Measurements from ENCODE around the gene GBF1.
"Not testable (repeated sequence)": the region's sequence is repeated elsewhere in the genome, so short reads cannot be mapped to it uniquely, and the experiment has no call there.

The GBF1 gene

GRCh38 chr10:102297101-102297500, 51.8 kb downstream of the GBF1 start:
- no peak for DNase-seq (ENCODE audit: low spot score)
- TF ChIP-seq CTCF (IDR thresholded peaks at IDR 0.05; ENCODE audit: borderline replicate concordance, control extremely low read depth, extremely low read depth, insufficient read depth, missing control alignments) = no peak
- in situ Hi-C loops (cut with MboI; ENCODE audit: low sequenced_read_pairs, unreplicated experiment) = no loop called here

- in situ Hi-C loops (cut with MboI; ENCODE audit: low sequenced_read_pairs, unreplicated experiment) = no loop called here
- no peak for TF ChIP-seq CTCF (IDR thresholded peaks at IDR 0.05; ENCODE audit: borderline replicate concordance, control extremely low read depth, extremely low read depth, insufficient read depth, missing control alignments)
Measured at GRCh38 chr10:102298899-102299298, 53.6 kb downstream of the GBF1 start.

GRCh38 chr10:102299873-102300272, 54.5 kb downstream of the GBF1 start:
- TF ChIP-seq CTCF (IDR thresholded peaks at IDR 0.05; ENCODE audit: borderline replicate concordance, control extremely low read depth, extremely low read depth, insufficient read depth, missing control alignments) = no peak
- in situ Hi-C loops (cut with MboI; ENCODE audit: low sequenced_read_pairs, unreplicated experiment) = no loop called here
- DNase-seq (ENCODE audit: low spot score) = no peak

More at GRCh38 chr10:102298899-102299298, 53.6 kb downstream of the GBF1 start:
- DNase-seq (ENCODE audit: low spot score) = no peak

GRCh38 chr10:102300278-102300843, 55.0 kb downstream of the GBF1 start:
- DNase-seq (ENCODE audit: low spot score) = no peak

GRCh38 chr10:102300912-102301311, 55.6 kb downstream of the GBF1 start:
- DNase-seq (ENCODE audit: low spot score); in situ Hi-C loops (cut with MboI; ENCODE audit: low sequenced_read_pairs, unreplicated experiment): not testable (repeated sequence)

More at GRCh38 chr10:102300278-102300843, 55.0 kb downstream of the GBF1 start:
- in situ Hi-C loops (cut with MboI; ENCODE audit: low sequenced_read_pairs, unreplicated experiment) = no loop called here
- no peak for TF ChIP-seq CTCF (IDR thresholded peaks at IDR 0.05; ENCODE audit: borderline replicate concordance, control extremely low read depth, extremely low read depth, insufficient read depth, missing control alignments)

GRCh38 chr10:102301332-102301731, 56.0 kb downstream of the GBF1 start:
- in situ Hi-C loops (cut with MboI; ENCODE audit: low sequenced_read_pairs, unreplicated experiment); DNase-seq (ENCODE audit: low spot score): not testable (repeated sequence)

GRCh38 chr10:102302611-102303010, 57.3 kb downstream of the GBF1 start:
- in situ Hi-C loops (cut with MboI; ENCODE audit: low sequenced_read_pairs, unreplicated experiment) = no loop called here
- TF ChIP-seq CTCF (IDR thresholded peaks at IDR 0.05; ENCODE audit: borderline replicate concordance, control extremely low read depth, extremely low read depth, insufficient read depth, missing control alignments) = no peak
- no peak for DNase-seq (ENCODE audit: low spot score)

GRCh38 chr10:102306006-102306405, 60.7 kb downstream of the GBF1 start:
- in situ Hi-C loops (cut with MboI; ENCODE audit: low sequenced_read_pairs, unreplicated experiment) = no loop called here
- TF ChIP-seq CTCF (IDR thresholded peaks at IDR 0.05; ENCODE audit: borderline replicate concordance, control extremely low read depth, extremely low read depth, insufficient read depth, missing control alignments) = no peak

More at GRCh38 chr10:102306006-102306405, 60.7 kb downstream of the GBF1 start:
- no peak for DNase-seq (ENCODE audit: low spot score)
